ENCODE results near the gene SLC23A2. TPM values are rescaled to one million over a fixed set of nuclear protein-coding genes. Genes with fewer than 3 reads are reported as not detected.

SLC23A2 gene
- total RNA-seq, 2 experiments from 2014 or later: 14.3 to 25.7 TPM

DNA sequence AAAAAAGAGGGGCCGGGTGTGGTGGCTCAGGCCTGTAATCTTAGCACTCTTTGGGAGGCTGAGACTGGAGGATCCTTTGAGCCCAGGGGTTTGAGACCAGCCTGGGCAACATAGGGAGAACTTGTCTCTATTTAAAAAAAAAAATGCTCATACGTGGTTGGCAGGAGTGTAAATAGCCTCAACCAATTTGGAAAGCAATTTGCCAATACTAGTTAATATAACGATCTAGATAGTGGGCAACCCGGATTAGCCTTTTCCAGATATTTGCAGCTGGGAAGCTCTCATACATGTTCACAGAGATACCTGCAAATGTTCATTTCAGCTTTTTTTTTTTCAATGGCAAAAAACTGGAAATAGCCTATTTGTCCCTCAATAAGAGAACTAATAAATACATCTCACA, 39.0 kb upstream of the SLC23A2 start:
- no peak for DNase-seq (ENCODE audit: low spot score)
- Histone ChIP-seq H3K36me3 (ENCODE audit: insufficient read depth, low read length) (no peaks in the 10 kb centered on the region), H3K27ac (ENCODE audit: low read depth, low read length, poor library complexity, severe bottlenecking) (no peak overlapping the region), H3K9me3 (ENCODE audit: low read length) (no peaks in the 10 kb centered on the region), H4K20me1 (ENCODE audit: insufficient read depth, low read length) (no peaks in the 10 kb centered on the region), H3K4me3 (ENCODE audit: low read depth, low read length, poor library complexity, severe bottlenecking) (no peak overlapping the region), H3K79me2 (ENCODE audit: insufficient read depth, low read depth, low read length) (no peaks in the 10 kb centered on the region), H3K4me1 (ENCODE audit: insufficient read depth, low read length, poor library complexity, severe bottlenecking) (no peaks in the 10 kb centered on the region), H3K4me2 (ENCODE audit: low read length) (no peak overlapping the region), H2AFZ (ENCODE audit: low read length) (no peak overlapping the region), H3K9me2 (ENCODE audit: insufficient read depth, low read length) (no peaks in the 10 kb centered on the region)
- CTCF ChIA-PET (ENCODE audit: unreplicated experiment): no interaction called here
- intact Hi-C loops (cut with micrococcal nuclease; ENCODE audit: unreplicated experiment): no loop called here
- TF ChIP-seq, protein P1, sequence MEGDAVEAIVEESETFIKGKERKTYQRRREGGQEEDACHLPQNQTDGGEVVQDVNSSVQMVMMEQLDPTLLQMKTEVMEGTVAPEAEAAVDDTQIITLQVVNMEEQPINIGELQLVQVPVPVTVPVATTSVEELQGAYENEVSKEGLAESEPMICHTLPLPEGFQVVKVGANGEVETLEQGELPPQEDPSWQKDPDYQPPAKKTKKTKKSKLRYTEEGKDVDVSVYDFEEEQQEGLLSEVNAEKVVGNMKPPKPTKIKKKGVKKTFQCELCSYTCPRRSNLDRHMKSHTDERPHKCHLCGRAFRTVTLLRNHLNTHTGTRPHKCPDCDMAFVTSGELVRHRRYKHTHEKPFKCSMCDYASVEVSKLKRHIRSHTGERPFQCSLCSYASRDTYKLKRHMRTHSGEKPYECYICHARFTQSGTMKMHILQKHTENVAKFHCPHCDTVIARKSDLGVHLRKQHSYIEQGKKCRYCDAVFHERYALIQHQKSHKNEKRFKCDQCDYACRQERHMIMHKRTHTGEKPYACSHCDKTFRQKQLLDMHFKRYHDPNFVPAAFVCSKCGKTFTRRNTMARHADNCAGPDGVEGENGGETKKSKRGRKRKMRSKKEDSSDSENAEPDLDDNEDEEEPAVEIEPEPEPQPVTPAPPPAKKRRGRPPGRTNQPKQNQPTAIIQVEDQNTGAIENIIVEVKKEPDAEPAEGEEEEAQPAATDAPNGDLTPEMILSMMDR (conservative IDR thresholded peaks at IDR 0.05; ENCODE audit: low read length): no peak
- TF ChIP-seq EZH2phosphoT487 (IDR thresholded peaks at IDR 0.05; ENCODE audit: borderline replicate concordance, low read depth, low read length): no peak
- no TSS peak for BruUV-seq (replicated peaks)
- POLR2A ChIA-PET: interaction anchor here (0.8 to 1.4 kb wide), 2 partner anchors 11 to 165 kb away, joined by 4 to 8 read pairs; no protein-coding TSS in a partner anchor

GRCh38 chr20:5039889-5040288, 38.6 kb upstream of the SLC23A2 start:
- no peak for DNase-seq (ENCODE audit: low spot score)
- intact Hi-C loops (cut with micrococcal nuclease; ENCODE audit: unreplicated experiment): no loop called here
- H3K4me2 ChIP-seq (ENCODE audit: low read length): no peak overlapping the region
- TF ChIP-seq EZH2phosphoT487 (IDR thresholded peaks at IDR 0.05; ENCODE audit: borderline replicate concordance, low read depth, low read length): no peak
- TF ChIP-seq, protein P1 (conservative IDR thresholded peaks at IDR 0.05; ENCODE audit: low read length): no peak
- BruUV-seq (replicated peaks): no TSS peak
- H3K4me1 ChIP-seq (ENCODE audit: insufficient read depth, low read length, poor library complexity, severe bottlenecking): no peaks in the 10 kb centered on the region
- ChIA-PET POLR2A (interaction anchor here (1.4 kb wide), 1 partner anchor 11 kb away, joined by 4 read pairs; no protein-coding TSS in a partner anchor), CTCF (ENCODE audit: unreplicated experiment) (interaction anchor here (0.6 kb wide), 1 partner anchor 136 kb away, joined by 4 read pairs; no protein-coding TSS in a partner anchor)
- H3K9me2 ChIP-seq (ENCODE audit: insufficient read depth, low read length): no peaks in the 10 kb centered on the region
- H2AFZ ChIP-seq (ENCODE audit: low read length): no peak overlapping the region
- no peaks in the 10 kb centered on the region for H3K9me3 ChIP-seq (ENCODE audit: low read length)
- H3K36me3 ChIP-seq (ENCODE audit: insufficient read depth, low read length): no peaks in the 10 kb centered on the region
- no peaks in the 10 kb centered on the region for H3K79me2 ChIP-seq (ENCODE audit: insufficient read depth, low read depth, low read length)
- no peak overlapping the region for H3K4me3 ChIP-seq (ENCODE audit: low read depth, low read length, poor library complexity, severe bottlenecking)
- H4K20me1 ChIP-seq (ENCODE audit: insufficient read depth, low read length): no peaks in the 10 kb centered on the region
- no peak overlapping the region for H3K27ac ChIP-seq (ENCODE audit: low read depth, low read length, poor library complexity, severe bottlenecking)

DNA sequence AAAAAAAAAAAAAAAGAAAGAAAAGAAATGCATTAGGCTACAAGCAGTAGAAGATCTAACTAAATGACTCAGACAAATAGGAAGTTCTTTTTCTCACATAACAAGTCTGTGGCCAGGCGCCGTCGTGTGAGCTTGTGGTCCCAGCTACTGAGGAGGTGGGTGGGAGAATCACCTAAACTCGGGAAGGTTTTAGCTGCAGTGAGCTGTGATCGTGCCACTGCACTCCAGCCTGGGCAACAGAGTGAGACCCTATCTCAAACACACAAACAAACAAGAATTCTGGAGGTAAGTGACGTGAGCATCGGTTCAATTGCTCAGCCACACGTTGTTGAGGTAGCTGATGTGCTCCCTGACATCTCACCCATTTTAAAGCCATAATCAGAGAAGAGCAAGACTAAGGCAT, 37.9 kb upstream of the SLC23A2 start:
- Histone ChIP-seq H4K20me1 (ENCODE audit: insufficient read depth, low read length) (no peaks in the 10 kb centered on the region), H2AFZ (ENCODE audit: low read length) (no peak overlapping the region), H3K9me2 (ENCODE audit: insufficient read depth, low read length) (no peaks in the 10 kb centered on the region), H3K4me2 (ENCODE audit: low read length) (no peak overlapping the region), H3K27ac (ENCODE audit: low read depth, low read length, poor library complexity, severe bottlenecking) (no peak overlapping the region), H3K79me2 (ENCODE audit: insufficient read depth, low read depth, low read length) (no peaks in the 10 kb centered on the region), H3K4me3 (ENCODE audit: low read depth, low read length, poor library complexity, severe bottlenecking) (no peak overlapping the region), H3K4me1 (ENCODE audit: insufficient read depth, low read length, poor library complexity, severe bottlenecking) (no peaks in the 10 kb centered on the region), H3K36me3 (ENCODE audit: insufficient read depth, low read length) (no peaks in the 10 kb centered on the region), H3K9me3 (ENCODE audit: low read length) (no peaks in the 10 kb centered on the region)
- ChIA-PET CTCF (ENCODE audit: unreplicated experiment) (interaction anchor here (0.6 kb wide), 1 partner anchor 136 kb away, joined by 4 read pairs; no protein-coding TSS in a partner anchor), POLR2A (interaction anchor here (1.4 kb wide), 1 partner anchor 12 kb away, joined by 4 read pairs; no protein-coding TSS in a partner anchor)
- TF ChIP-seq, protein P1 (conservative IDR thresholded peaks at IDR 0.05; ENCODE audit: low read length): no peak
- no peak for TF ChIP-seq EZH2phosphoT487 (IDR thresholded peaks at IDR 0.05; ENCODE audit: borderline replicate concordance, low read depth, low read length)
- intact Hi-C loops (cut with micrococcal nuclease; ENCODE audit: unreplicated experiment): no loop called here
- BruUV-seq (replicated peaks): no TSS peak
- no peak for DNase-seq (ENCODE audit: low spot score)
